Effector CD4-positive, alpha-beta T cell (primary cell): Measurements from ENCODE around the gene NACC2.
A peak's percentile ranks its signal among the peaks of the same experiment; 100 is the strongest.
"Not testable (repeated sequence)": the region's sequence is repeated elsewhere in the genome, so short reads cannot be mapped to it uniquely, and the experiment has no call there.

Experiments
- DNase-seq: peaks from one replicate; pipeline ENCODE4 v3.0.0-alpha.2; 2020

The NACC2 gene

GRCh38 chr9:135973277-135974219, 121.5 kb downstream of the NACC2 start:
- no peak for DNase-seq

- peak; percentile 27 for DNase-seq
These were observed 123.2 kb downstream of the NACC2 start for GRCh38 chr9:135971892-135972291.

DNA sequence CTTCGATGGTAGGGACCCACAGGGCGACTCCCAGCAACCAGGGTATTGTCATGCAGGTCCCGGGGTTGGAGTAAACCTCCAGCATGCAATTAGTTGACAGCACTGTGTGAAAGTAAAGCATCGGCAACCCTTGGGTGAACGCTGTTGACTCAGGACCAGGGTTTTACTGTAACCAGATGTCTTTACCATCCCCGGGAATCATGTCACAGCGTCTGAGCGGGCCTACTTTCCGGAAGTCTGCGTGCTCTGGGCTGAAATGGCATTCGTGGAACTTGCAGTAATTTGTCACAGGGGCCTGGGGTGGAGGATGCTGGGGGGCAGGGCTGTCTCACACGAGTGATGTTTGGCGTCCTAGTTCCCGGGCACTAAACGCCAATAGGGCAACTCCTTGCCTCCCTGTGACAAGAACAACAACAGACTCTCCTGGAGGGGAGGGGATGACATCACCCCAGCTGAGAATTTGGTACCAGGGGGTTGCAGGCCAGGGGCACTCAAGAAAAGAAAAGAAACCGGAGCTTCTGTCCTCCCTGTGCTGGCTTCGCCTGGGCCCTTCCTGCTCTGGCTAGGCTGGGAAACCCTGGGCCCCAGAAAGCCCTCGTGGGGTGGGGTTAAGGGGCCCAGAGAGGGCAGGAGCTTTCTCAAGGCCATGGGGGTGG, 123.8 kb downstream of the NACC2 start:
- DNase-seq, result no peak

GRCh38 chr9:135970128-135970815, 124.8 kb downstream of the NACC2 start:
- DNase-seq, result no peak

GRCh38 chr9:135969064-135969683, 125.9 kb downstream of the NACC2 start:
- DNase-seq, result no peak

DNA sequence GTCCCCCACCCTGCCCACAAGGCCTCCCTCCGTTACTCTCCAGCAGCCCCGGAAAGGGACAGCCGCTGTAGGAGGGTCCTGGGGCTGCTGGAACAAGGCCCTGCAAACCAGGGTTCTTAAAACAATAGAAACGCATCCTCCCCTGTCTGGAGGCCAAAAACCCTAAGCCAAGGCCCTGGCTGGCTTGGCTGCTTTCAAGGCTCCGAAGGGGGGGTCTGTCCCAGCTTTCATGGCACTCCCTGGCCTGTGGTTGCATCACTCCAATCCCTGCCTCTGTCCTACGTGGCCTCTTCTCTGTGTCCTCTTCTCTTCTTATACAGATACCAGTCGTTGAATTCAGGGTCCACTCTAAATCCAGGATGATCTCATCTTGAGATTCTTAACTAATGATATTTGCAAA, 126.5 kb downstream of the NACC2 start:
- no peak for DNase-seq

GRCh38 chr9:135968083-135968476, 127.0 kb downstream of the NACC2 start:
- no peak for DNase-seq

- DNase-seq, result not testable (repeated sequence)
These were observed 128.2 kb downstream of the NACC2 start for GRCh38 chr9:135966916-135967260.

DNA sequence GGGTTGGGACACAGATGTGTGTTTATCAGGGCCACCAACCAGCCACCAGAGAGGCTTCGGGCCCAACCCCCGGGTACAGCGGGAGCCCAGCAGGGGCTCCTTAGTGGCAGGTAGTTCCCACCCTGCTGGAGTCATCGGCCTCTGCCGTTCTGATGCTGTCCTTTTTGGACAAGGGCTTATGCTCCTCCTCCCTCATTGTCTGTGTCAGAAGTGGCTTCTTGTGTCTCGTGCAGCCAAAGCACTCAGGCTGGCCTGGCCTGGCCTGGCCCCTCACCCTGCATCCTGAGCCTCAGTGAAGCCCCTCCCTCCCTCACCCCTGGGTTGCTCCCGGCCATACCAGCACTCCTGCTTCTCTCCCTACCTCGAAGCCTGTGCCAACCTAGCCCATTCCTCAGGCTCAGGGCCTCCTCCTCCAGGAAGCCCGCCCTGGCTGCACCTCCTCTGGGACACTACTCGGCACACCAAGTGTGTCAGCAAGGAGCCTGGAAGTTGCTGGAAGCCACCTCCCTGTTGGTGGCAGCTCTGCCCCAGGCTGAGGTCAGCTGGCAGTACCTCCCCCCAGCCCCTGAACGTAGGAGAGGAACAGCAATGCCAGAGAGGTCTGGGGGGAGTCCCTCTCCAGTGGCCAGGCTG, 129.8 kb downstream of the NACC2 start:
- DNase-seq, result no peak

DNA sequence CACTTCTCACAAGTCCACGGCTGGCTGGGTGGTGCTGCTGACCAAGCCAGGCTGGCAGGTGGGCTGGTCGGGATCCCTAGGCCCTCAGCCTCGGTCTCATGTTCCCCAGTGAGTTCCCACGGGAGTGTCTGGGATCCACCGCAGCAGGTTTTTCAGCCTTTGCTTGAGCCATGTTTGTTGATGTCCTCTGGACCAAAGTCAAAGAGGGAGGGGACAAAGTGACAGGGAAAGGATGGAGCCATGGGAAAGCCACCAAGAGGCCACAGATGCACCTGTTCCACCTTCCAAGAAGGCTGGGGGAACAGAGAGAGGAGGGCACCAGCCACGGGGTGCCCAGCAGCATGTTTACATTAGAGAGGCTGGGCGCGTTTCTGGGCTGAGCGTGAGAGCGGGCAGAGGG, 131.2 kb downstream of the NACC2 start:
- no peak for DNase-seq

GRCh38 chr9:135963338-135963737, 131.8 kb downstream of the NACC2 start:
- no peak for DNase-seq

DNA sequence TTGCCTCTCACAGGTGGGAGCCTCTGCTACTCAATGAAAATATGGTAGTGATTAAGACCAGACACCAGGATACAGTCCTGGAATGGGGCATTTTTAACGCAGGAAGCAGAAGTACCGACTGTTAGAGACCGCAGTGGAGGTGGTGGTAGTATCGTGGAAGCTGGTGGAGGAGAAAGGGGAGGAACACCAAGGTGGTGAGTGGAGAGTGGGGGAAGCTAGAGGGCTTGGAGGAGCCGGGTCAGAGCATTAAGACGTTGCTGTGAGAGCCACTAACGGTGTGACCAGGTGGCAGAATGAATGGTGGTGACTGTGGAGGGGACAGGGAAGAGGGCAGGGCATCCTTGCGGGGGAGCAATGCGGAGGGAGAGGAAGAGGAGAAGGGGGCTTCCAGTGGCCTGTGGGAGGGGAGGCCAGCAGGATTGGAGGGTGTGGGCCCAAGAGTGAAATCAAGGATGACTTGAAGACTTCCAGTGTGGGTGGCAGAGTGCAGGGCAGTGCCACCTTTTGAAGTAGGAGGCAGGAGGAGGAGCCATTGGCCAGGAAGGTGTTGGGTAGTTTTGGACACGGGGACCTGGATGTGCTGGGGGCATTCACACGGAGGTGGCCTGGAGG, 132.3 kb downstream of the NACC2 start:
- DNase-seq, result no peak

DNA sequence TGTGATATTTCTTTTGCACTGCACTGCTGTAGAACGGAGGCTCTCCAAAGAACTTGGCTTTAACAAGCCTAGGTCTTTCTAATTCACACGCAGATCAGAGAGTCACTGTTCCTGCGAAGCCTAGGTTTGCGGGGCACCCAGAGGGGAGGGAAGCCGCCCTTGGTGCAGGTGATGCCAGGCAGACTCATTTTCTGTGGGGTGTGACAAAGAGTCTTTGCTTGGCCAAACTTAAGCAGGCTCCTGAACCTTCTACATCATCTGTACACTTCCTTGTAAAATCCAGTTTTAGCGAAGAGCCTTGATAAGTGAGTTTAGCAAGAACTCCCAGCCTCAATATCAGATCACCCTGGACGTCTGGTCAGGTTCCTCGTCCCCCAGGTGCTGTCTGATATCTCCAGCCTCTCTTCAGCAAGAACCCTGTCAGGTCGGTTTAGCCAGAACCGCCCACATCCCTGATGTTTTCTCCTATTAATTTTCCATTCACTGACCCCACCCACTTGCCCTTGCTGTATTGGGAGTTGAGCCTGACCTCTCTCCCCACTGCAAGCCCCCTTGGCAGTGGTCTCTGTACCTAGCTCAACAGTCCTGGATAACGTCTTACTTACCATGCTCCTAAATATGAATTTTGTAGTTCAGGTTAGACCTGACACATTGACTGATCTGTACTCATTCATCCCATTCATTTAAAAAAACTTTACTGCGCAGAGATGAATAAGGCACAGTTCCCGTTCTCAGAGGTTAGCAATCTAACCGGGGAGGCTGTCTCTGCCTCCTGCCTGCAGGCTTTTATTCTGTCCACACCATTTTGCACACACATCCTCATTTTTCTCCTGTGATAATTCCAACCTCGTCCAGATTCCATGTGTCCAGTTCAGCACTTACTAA, 133.0 kb downstream of the NACC2 start:
- no peak for DNase-seq

- DNase-seq, result peak; percentile 92
These were observed 133.8 kb downstream of the NACC2 start, which contains the start of gene UBAC1 for GRCh38 chr9:135961277-135961715. TSS of gene UBAC1 (minus strand) at chr9:135961373. CDS start at chr9:135961162, 211 bp downstream.

- DNase-seq, result no peak
These were observed 134.4 kb downstream of the NACC2 start for GRCh38 chr9:135960411-135961276.

- no peak for DNase-seq
These were observed 135.3 kb downstream of the NACC2 start for GRCh38 chr9:135959814-135960213.

DNA sequence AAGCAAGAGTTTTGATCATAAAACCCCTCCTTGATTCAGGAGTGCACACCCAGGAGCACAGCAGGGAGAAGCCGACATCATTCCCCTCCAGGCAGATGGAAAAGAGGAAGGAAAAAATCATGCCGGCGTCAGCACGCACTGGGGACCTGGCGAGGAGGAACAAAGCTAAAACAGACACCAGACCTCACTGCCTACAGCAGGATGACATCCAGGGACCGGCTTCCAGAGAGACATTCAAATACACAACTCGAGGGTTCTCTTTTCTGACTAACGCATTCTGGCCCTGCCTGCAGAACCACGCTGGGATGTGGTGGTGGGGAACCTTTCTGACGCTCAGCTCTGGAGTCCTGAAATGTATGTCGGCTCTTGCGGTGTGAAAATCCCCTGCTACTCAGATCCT, 136.6 kb downstream of the NACC2 start:
- DNase-seq, result no peak

DNA sequence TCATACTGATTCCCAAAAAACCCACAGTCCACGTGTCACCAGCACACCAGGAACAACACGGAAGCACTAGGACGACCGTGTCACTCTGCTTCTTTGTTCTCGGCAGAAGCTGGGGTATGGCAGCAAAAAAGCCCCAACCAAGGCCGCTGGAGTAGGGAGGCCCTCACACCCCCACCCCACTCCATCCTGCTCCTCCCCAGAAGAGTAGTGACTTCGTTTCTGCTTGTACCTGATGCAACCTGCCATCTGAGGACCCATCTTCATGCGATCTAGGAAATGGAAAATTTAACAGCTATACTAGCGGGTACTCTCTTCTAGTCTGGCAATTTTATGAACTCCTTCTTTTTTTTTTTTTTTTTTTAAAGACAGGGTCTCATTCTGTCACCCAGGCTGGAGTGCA, 137.7 kb downstream of the NACC2 start:
- no peak for DNase-seq

- no peak for DNase-seq
These were observed 138.3 kb downstream of the NACC2 start for GRCh38 chr9:135956802-135957174.
